Fibroblast of mammary gland (primary cell): ENCODE data around the gene DUSP22.

Experiments used
- DNase-seq: peaks from one replicate; pipeline ENCODE4 v3.0.0-alpha.2; 2010; ENCODE audit warnings: low read depth
- H3K4me3 ChIP-seq: 2 replicates; pipeline ENCODE4 v1.5.1; 2011; ENCODE audit warnings: low read depth, mild to moderate bottlenecking, low read length, moderate library complexity; ENCODE audit not compliant: control insufficient read depth
- CTCF ChIP-seq: conservative IDR thresholded peaks from 2 replicates; pipeline ENCODE4 v1.5.1; 2011; ENCODE audit warnings: low read depth, low read length, inconsistent platforms; ENCODE audit not compliant: control insufficient read depth, insufficient read depth

DUSP22 gene

GRCh38 chr6:357261-357790 lies 65.0 kb downstream of the DUSP22 start:
- TF ChIP-seq CTCF: no peak
- DNase-seq: no peak

GRCh38 chr6:357791-358341 lies 65.6 kb downstream of the DUSP22 start:
- no peak overlapping the region for H3K4me3 ChIP-seq
- no peak for DNase-seq
- no peak for TF ChIP-seq CTCF

More at GRCh38 chr6:357261-357790, 65.0 kb downstream of the DUSP22 start:
- H3K4me3 ChIP-seq: no peak overlapping the region

GRCh38 chr6:358432-358831 lies 66.1 kb downstream of the DUSP22 start:
- DNase-seq: no peak
- TF ChIP-seq CTCF: no peak
- no peak overlapping the region for H3K4me3 ChIP-seq

- H3K4me3 ChIP-seq: no peak overlapping the region
- DNase-seq: no peak
- TF ChIP-seq CTCF: no peak
Measured at GRCh38 chr6:358847-359246, 66.6 kb downstream of the DUSP22 start.

- no peak for TF ChIP-seq CTCF
- no peak for DNase-seq
- no peak overlapping the region for H3K4me3 ChIP-seq
Measured at GRCh38 chr6:359261-360035, 67.2 kb downstream of the DUSP22 start.

GRCh38 chr6:360349-360748 lies 68.1 kb downstream of the DUSP22 start:
- no peak for DNase-seq
- no peak for TF ChIP-seq CTCF
- H3K4me3 ChIP-seq: no peak overlapping the region
